HepG2 (cell line): ENCODE data around the gene ARHGAP31.

Source experiments
- BCL6 ChIP-seq: IDR thresholded peaks from 2 replicates; pipeline ENCODE4 v1.6.1; 2016; ENCODE audit warnings: missing genetic modification reagents, missing compliant biosample characterization
- BCLAF1 ChIP-seq: fragments of 450-650 bp; IDR thresholded peaks from 2 replicates; pipeline ENCODE4 v1.6.1; 2017; ENCODE audit warnings: mild to moderate bottlenecking
- MYNN ChIP-seq: sonication (generic); formaldehyde crosslinking; IDR thresholded peaks from 2 replicates; pipeline ENCODE4 v1.4.0; 2020; ENCODE audit warnings: mild to moderate bottlenecking, low read depth, missing genetic modification reagents
- RFXANK ChIP-seq: IDR thresholded peaks from 2 replicates; pipeline ENCODE4 v1.6.1; 2016

GRCh38 chr3:119294696-119295671, 801 bp downstream of the ARHGAP31 start:
- no peak for TF ChIP-seq BCLAF1
- no peak for TF ChIP-seq RFXANK (CRISPR knock-in tag)
- TF ChIP-seq BCL6 (CRISPR knock-in tag) = no peak
- no peak for TF ChIP-seq MYNN (CRISPR knock-in tag)
